Breast epithelium (tissue), 3 donors: ENCODE results near the gene KLRF1.

Experiments used
- POLR2AphosphoS5 ChIP-seq, 3 donors: sonication (generic); formaldehyde crosslinking; IDR thresholded peaks; one replicate each; pipeline ENCODE4 v1.6.1; 2017; ENCODE audit warnings: antibody characterized with exemption in 3 of 3
- TF ChIP-seq, protein P1 (sequence below), 3 donors: fragments of 450-650 bp; IDR thresholded peaks; one replicate each; pipeline ENCODE4 v1.5.1; 2016 to 2017; ENCODE audit warnings: antibody characterized with exemption in 3 of 3, mild to moderate bottlenecking in 3 of 3, moderate library complexity in 3 of 3

DNA sequence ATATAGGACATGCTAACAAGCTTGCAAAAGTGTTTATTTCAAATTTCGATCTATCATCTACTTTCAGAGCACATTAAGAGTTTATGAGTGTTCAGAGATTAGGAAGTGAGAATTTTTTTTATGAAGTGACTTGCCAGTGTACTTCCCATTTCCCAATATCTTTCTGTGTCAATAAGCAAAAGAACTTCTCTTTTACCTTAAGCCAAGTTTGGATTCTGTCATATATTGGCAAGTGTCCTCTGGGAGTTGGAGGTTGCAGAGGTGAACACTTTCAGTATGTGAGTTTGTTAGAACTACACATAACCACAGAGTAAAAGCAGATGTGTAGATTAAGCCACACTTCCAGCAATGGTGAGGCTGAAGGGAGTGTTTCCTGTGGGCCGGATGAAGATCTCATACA lies 16.6 kb upstream of the KLRF1 start:
- TF ChIP-seq, protein P1, sequence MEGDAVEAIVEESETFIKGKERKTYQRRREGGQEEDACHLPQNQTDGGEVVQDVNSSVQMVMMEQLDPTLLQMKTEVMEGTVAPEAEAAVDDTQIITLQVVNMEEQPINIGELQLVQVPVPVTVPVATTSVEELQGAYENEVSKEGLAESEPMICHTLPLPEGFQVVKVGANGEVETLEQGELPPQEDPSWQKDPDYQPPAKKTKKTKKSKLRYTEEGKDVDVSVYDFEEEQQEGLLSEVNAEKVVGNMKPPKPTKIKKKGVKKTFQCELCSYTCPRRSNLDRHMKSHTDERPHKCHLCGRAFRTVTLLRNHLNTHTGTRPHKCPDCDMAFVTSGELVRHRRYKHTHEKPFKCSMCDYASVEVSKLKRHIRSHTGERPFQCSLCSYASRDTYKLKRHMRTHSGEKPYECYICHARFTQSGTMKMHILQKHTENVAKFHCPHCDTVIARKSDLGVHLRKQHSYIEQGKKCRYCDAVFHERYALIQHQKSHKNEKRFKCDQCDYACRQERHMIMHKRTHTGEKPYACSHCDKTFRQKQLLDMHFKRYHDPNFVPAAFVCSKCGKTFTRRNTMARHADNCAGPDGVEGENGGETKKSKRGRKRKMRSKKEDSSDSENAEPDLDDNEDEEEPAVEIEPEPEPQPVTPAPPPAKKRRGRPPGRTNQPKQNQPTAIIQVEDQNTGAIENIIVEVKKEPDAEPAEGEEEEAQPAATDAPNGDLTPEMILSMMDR (IDR thresholded peaks at IDR 0.05): no peak
- TF ChIP-seq POLR2AphosphoS5 (IDR thresholded peaks at IDR 0.05): no peak
